ENCODE data around the gene GTF3C5.

- TF ChIP-seq CTCF (IDR thresholded peaks at IDR 0.05; ENCODE audit: insufficient read depth, low read length, poor library complexity, severe bottlenecking) (no peak), EZH2phosphoT487 (conservative IDR thresholded peaks at IDR 0.05; ENCODE audit: low read length) (no peak)
Measured at GRCh38 chr9:133008824-133009223, 22.0 kb upstream of the GTF3C5 start.

Data from SU-DHL-6 (cell line).